NCI-H2227 (cell line): ENCODE results near the gene KDM6A.
"Not testable (repeated sequence)": the region's sequence is repeated elsewhere in the genome, so short reads cannot be mapped to it uniquely, and the experiment has no call there.

Source experiments
- DNase-seq: peaks from one replicate; lab custom pipeline; 2025; ENCODE audit not compliant: unreplicated experiment; lab: John Stamatoyannopoulos, UW

The KDM6A gene

DNA sequence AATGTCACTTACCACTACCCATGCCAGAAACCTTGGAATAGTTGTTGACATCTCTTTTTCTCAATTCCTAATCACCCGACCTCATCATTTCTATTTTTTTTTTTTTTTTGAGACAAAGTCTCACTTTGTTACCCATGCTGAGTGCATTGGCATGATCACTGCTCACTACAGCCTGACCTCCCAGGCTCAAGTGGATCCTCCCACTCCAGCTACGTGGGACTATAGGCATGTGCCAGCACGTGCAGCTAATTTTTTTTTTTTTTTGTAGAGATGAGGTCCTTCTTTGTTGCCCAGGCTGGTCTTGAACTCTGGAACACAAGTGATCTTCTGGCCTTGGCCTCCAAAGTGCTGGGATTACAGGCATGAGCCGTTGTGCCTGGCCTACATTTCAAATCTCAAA is 12.0 kb downstream of the KDM6A start:
- DNase-seq, result no peak

DNA sequence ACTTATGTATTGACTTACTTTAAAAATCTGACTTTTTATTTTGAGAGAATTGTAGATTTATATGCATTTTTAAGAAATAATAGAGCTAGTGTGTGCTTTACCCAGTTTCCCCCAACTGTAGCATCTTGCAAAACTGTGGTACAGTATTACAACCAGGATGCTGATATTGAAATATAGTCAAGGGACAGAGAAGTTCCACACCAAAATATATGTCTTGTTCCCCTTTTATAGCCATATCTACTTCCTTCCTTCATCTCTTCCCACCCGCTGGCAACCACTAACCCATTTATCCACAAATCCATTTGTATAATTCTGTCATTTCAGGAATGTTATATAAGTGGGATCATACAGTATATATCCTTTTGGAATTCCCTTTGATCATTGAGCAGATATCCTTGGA is 16.8 kb downstream of the KDM6A start:
- DNase-seq, result no peak

DNA sequence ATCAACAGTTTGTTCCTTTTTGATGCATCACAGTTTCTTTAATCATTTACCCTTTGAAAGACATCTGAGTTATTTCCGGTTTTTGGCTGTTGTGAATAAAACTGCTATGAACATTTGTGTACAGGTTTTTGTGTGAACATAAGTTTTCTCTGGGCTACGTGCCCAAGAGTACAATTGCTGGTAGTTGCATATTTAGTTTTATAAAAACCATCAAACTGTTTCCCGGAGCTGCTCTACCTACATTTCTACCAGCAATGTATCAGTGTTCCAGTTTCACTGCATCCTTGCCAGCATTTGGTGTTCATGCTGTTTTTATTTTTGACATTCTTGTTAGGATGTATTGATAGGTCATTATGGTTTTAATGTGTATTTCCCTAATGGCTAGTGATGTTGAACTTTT is 17.3 kb downstream of the KDM6A start:
- DNase-seq, result no peak

DNA sequence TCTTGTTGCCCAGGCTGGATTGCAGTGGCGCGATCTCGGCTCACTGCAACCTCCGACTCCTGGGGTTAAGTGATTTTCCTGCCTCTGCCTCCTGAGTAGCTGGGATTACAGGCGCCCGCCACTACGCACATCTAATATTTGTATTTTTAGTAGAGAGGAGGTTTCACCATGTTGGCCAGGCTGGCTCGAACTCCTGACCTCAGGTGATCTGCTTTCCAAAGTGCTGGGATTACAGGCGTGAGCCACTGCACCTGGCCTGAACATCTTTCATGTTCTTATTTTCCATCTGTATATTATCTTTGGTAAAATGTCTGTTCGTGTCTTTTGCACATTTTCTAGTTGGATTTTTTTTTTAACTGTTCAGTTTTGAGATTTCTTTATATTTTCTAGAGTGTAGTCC is 17.7 kb downstream of the KDM6A start:
- not testable (repeated sequence) for DNase-seq

DNA sequence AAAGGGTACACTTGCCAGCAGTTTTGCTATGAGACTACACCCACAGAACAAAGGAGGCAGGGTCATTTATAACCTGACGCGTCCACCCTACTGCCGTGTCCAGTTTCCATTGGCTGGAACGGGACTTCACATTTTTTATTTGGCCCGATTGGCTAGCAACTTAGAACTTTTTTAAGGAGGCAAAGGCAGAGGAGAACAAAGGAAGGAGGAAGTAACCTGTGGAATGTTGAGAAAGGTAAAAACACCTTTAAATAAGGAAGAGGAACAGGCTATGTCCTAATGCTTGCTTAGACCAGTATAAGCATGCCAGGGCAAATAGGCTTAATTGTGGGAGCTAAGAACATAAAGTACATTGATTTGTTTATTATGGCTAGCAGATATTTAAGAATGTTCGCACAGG is 18.7 kb downstream of the KDM6A start:
- DNase-seq, result no peak

DNA sequence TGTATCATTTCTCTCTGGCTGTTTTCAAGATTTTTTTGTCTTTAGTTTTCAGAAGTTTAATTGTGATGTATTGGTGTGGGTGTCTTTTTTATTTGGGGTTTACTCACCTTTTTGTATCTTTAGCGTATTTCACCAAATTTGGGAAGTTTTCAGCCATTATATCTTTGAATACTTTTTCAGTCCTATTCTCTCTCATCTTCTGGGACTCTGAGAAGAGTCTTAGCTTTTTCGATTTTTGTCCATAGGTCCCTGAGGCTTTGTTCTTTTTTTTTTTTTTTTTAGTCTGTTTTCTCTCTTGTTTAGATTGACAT is 23.8 kb downstream of the KDM6A start:
- no peak for DNase-seq

DNA sequence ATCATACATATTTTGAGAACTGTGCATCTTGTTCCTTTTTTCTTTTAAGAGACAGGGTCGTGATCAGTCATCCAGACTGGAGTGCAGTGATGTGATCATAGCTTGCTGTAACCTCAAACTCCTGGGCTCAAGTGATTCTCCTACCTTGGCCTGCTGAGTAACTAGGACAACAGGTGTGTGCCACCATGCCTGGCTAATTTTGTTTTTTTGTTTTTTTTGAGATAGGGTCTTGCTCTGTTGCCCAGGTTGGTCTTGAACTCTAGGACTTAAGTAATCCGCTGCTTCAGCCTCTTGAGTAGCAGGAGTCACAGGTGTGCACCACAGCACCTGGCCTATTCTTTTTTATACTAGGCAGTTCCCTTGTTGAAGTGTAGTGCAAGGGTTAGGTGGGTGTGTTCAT is 24.6 kb downstream of the KDM6A start:
- DNase-seq, result no peak

DNA sequence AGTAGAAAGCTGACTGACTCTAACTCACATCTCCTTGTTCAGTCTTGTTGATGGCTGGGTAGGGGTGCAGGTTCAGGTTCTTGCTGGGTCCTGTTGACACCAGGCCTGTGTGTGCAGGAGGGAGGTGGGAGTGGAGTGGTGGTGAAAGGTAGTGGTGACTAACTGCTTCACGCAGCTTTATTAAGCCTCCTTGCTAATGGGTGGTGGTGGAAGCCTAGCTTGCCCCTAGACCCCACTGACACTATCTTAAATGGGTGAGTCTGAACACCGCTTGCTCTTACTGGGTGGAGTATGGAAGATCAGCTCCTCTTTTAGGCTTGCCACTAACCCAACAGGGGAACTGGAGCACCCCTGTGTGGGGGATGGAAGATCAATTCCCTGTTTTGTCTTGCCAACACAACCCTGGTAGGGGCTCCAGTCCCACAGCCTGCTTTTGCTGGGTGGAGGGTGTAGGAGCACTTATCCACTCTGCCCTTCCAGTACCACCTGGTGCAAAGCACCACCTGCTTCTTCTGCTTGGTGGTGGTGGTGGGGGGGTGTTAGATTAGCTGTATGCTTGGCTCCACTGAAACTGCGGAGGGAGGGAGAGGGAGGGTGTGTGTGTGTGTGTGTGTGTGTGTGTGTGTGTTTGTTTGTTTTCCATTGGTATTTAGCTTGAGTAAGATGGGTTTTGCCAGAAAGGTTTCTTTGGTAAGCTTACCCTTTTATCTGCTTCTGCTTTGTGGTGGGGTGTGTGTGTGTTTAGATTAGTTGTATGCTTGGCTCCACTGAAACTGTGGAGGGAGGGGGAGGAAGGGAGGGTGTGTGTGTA is 25.6 kb downstream of the KDM6A start:
- no peak for DNase-seq

DNA sequence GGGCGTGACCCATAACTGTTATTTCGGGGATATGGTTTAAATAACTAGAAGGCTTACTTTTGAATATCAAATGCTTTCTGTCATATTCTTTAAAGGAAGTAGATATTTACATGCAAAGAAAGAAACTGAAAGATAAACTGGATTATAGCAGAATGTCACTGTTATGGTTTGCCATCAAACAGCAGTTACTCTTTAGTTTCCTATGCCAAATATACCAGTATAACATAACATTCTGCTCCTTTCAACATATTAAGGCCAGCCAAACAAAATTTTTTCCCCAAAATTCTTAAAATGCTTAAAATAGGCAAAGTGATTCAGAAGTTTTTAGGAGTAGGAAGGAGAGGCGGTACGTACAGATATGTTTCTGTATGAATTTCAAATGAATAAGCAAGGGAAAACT is 27.0 kb downstream of the KDM6A start:
- DNase-seq, result no peak

DNA sequence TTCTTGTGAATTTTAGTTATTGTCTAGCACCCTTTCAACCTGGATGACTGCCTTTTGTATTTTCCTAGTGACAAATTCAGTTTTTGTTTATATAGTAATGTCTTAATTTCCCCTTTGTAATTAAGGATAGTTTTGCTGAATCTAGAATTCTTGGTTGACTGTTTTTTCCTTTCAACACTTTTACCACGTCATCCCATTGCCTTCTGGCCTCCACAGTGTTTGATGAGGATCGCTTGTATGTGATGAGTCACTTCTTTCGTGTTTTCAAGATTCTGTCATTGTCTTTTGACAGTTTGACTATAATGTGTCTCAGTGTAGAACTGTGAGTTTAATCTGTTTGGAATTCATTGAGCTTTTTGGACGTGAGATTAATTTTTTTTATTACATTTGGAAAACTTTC is 30.1 kb downstream of the KDM6A start:
- DNase-seq, result no peak

DNA sequence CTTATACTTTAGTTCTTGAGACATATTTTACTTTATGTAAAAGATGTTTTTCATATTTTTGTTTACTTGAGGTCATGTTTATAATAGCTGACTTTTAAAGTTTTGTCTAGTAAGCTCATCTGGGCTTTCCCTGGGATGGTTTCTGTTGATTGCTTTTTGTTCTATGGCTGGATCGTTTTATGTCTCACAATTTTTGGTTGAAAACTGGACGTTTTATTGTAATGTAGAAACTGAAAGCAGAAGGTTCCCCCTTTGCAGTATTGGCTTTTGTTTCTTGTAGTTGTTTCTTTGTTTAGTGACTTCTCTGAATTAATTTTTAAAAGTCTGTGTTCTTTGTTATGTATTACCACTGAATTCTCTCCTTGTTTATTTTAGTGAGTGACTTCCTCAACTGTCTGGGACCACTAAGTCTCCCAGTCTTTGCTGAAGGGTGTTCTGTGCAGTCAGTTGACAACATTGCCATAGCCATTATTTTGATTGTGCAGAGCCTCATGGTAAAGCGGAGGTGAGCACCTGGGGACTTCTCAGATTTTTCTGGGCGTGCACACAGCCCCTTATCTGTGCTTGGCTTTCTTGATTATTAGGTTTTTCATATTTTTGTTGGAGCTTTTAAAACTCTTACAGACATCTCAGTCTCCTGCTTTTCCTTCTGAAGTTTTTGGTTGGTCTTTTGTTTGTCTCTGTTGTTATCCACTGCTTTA is 31.0 kb downstream of the KDM6A start:
- DNase-seq, result no peak

DNA sequence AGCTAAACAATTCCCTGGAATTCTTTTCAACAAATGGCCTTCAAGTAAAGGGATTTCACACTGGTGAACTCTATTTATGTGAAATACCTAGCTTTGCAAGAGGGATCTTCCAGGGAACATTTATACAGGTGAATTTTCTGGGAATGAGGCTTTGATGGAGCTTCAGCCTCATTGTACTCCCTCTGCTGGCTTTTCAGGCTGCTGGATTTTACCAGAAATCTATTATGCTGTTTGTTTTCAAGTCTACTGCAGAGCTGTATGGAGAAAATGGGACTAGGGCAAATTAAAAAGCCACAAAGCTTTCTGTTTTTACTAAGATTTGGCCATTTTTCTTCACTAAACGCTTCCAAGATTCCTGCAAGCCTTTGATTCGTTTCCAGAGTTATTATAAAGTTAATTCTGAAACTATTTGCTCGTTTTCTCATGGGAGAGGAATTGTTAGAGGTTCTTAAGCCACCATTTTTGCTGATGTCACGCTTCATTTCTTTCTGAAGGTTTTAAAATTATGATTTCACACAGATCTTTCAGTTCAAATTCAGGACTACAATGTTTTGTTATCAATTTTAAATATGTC is 31.6 kb downstream of the KDM6A start:
- no peak for DNase-seq

DNA sequence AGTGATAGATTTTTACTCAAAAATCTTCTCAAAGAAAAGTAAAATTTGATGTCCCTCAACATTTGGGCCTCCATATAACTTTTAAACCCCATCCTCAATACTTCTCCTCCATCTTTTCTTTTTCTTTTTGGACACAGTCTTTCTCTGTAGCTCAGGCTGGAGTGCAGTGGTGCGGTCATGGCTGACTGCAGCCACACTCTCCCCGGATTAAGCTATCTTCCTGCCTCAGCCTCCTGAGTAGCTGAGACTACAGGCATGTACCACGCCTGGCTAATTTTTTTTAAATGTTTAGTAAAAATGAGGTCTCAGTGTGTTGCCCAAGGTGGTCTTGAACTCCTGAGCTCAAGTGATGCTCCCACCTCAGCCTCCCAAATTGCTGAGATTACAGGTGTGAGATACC is 33.1 kb downstream of the KDM6A start:
- DNase-seq, result no peak

DNA sequence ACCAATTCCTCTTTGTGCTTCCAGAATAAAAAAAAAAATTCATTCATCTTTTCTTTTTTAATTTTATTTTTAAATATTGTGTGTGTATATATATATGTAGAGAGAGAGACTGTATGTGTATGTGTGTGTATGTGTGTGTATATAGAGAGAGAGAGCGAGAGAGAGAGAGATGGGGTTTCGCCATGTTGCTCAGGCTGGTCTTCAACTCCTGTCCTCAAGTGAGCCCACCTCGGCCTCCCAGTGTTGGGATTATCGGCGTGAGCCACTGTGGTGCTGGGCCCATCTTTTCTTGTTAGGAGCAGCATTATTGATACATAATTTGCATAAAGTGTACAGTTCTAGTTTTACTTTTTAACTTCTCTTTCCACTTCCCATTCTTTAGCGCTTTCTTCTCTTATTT is 33.6 kb downstream of the KDM6A start:
- DNase-seq, result no peak

DNA sequence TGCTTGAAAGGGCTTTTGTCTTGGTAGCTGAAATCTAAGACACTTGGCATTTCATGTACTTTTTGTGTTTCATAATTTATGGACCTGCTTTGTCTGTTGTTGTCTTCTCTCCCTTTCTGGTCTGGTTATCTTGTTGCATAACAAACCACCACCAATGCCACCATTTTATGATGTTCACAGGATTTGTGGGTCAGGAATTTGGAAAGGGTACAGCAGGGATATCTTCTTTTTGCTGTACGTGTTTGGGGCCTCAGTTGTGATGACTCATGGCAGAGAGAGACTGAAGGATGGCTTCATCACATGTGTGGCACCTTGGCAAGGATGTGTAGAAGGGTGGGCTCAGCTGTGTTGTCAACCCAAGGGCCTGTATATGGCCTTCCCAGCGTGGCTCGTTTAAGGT is 35.2 kb downstream of the KDM6A start:
- no peak for DNase-seq

DNA sequence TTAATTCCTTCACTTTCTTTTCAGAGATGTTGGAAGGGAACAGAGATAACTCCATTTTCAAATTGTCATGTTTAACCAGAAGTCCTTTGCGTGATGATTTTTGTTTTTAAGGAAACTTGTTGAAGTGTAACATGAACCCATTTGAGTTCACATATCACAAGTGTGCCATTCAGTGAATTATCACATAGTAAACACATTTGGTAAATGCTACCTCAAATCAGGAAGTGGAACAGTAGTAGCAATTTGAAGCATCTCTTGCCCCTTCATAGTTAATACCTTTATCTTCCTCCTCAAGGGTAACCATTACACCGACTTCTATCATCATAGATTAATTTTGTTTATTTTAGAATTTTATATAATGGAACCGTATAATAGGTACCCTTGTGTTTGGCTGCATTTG is 35.8 kb downstream of the KDM6A start:
- DNase-seq, result no peak

DNA sequence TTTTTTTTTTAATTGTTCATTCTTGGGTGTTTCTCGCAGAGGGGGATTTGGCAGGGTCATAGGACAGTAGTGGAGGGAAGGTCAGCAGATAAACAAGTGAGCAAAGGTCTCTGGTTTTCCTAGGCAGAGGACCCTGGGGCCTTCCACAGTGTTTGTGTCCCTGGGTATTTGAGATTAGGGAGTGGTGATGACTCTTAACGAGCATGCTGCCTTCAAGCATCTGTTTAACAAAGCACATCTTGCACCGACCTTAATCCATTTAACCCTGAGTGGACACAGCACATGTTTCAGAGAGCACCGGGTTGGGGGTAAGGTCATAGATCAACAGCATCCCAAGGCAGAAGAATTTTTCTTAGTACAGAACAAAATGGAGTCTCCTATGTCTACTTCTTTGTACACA is 37.5 kb downstream of the KDM6A start:
- not testable (repeated sequence) for DNase-seq

DNA sequence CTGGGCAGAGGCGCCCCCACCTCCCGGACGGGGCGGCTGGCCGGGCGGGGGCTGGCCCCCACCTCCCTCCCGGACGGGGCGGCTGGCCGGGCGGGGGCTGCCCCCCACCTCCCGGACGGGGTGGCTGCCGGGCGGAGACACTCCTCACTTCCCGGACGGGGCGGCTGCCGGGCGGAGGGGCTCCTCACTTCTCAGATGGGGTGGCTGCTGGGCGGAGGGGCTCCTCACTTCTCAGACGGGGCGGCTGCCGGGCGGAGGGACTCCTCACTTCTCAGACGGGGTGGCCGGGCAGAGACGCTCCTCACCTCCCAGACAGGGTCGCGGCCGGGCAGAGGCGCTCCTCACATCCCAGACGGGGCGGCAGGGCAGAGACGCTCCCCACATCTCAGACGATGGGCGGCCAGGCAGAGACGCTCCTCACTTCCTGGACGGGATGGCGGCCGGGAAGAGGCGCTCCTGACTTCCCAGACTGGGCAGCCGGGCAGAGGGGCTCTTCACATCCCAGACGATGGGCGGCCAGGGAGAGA is 38.1 kb downstream of the KDM6A start:
- not testable (repeated sequence) for DNase-seq

DNA sequence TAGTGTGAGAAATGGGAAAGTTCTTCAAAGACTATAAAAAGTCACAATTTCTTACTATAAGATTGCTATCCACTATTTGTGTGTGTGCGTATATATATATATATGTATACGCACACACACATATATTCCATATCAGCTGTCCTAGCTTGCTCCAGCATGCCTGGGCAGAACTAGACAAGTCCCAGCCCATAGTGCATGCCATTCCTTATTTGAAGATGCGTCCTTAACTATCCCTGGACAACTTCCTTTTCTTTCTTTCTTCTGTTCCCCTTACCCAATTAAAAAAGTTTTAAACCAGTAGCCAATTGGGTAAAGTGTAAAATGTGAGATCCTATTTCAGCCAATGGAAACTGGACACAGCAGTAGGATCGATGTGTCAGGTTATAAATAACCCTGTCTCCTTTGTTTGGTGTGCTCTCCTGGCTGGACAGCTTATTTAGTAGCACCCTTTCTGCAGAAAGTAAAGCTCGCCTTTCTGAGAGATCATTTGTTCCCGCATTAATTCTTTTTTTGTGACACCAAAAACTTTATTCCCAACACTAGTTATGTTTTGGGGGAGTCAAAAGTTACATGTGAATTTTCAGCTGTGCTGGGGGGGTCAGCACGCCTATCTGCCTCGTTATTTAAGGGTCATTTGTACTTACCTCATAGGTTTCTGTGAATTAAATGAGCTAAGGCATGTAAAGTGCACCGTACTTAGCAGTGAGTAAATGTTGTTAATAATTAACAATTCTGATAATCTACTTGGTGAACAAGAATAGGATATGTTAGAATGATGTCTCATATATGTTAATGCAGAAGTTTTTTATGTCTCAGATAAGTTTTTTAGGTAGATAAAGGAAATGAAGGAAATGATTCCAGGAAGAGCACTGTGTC is 40.9 kb downstream of the KDM6A start:
- no peak for DNase-seq

DNA sequence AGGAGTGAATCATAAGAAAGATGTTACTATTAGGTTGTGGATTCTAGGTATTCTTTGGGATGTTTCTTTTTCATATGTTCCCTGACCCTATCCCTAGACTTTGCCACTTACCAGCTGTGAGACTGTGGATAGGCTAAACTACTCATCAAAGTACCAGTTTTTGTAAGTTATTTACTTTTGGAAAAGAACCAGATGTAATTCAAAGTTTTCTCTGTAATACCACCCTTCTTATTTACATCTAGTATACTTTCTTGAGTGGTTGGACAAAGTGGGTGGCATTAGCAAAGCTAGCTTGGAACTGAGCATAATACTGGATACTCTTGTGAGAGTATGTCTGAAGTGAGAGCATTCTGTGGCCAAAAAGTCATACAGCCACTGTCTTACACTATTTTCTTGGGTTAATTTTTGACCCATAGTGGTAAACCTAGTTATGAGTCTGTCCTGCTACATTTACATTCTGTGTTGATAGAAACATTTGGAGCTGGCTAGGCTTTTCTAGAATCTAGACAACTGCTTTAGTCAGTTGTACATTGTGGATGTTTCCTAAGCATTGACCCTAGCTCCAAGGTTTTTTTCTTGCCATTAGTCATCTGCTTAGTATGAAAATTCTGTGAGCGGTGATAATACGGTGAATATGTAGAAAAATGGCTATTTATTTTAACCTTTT is 41.7 kb downstream of the KDM6A start:
- no peak for DNase-seq

DNA sequence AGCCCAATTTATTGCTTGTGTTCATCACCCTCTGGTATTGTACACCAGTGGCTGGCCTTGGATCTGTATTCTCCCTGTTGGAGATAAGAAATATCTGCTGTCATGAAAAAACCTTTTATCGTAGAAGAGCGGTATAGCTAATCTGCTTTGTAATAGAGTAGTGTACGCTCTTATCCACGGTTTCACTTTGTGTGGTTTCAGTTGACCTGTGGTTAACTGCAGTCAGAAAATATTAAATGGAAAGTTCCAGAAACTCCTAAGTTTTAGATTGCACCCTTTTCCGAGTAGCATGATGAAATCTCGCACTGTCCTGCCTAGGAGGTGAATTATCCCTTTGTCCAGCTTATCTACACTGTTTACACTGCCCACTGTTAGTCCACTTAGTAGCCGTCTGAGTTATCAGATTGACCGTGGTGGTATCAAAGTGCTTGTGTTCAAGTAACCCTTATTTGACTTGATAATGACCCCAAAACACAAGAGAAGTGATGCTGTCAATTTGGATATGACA is 42.4 kb downstream of the KDM6A start:
- no peak for DNase-seq
